H7 (cell line): ENCODE measurements around the gene WDFY4. TPM values are rescaled to one million over a fixed set of nuclear protein-coding genes. Genes with fewer than 3 reads are reported as not detected.

Experiments used
- DNase-seq: peaks from one replicate; pipeline ENCODE4 v3.0.0; 2012
- H3K27me3 ChIP-seq: 2 replicates; pipeline ENCODE4 v1.6.0; 2011; ENCODE audit warnings: mild to moderate bottlenecking, low read length; ENCODE audit not compliant: control insufficient read depth, insufficient read depth
- H3K36me3 ChIP-seq: replicated peaks from 2 replicates; pipeline ENCODE4 v1.5.1; 2011; ENCODE audit warnings: low read length; ENCODE audit not compliant: control insufficient read depth, insufficient read depth
- H3K4me3 ChIP-seq: 2 replicates; pipeline ENCODE4 v1.5.1; 2011; ENCODE audit warnings: low read depth, mild to moderate bottlenecking, control low read depth, low read length, moderate library complexity; ENCODE audit not compliant: insufficient read depth
- total RNA-seq: library from RNA; depleted of rRNA; stranded (reverse); fragments of >200 nt; shearing (Covaris generic); gene quantifications from 2 replicates; pipeline ENCODE4 v1.2.3, GENCODE V29; 2014

WDFY4 gene
- total RNA-seq, 1 experiment from 2014 or later: not detected

DNA sequence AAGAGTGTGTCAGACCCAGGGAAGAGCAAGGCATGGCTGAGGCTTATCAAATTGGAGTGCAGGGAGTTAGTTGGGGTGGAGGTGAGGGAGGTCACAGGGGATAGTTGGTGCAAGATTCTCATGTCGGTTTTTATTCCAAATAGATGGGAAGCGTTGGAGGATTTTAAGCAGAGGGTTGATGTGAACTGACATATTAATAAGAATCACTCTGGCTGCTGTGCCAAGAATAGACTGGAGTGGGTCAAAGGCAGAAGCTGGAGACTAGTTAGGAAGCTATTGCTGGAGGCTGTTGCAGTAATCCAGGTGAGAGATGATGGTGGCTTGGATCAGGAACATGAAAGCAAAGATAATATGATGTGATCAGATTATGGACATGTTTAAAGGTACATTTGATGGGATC, 218.5 kb downstream of the WDFY4 start:
- no peak for DNase-seq
- no peaks in the 10 kb centered on the region for H3K36me3 ChIP-seq
- H3K4me3 ChIP-seq: no peak overlapping the region
- H3K27me3 ChIP-seq: no peaks in the 10 kb centered on the region

DNA sequence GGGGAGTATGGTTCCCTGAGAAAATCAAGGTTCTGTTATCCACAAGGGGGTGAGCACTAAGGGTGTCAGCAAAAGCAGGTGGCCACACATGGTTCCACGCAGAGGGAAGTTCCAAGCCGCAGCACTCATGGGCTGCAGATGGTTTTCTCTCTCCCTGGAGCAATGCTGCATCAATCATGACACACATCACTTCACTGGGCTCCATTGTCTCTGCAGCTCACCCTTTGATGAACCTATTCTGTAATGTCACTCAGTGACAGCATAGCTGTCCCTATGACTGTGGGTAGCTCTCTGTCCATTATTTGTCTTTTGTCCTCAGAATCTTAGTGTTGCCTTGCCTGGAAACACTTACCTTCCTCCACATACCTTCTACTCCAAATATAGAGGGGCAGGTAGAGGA, 220.2 kb downstream of the WDFY4 start:
- Histone ChIP-seq H3K27me3 (no peaks in the 10 kb centered on the region), H3K4me3 (no peak overlapping the region), H3K36me3 (no peaks in the 10 kb centered on the region)
- no peak for DNase-seq

- DNase-seq: no peak
Measured at GRCh38 chr10:48905311-48905710, 220.6 kb downstream of the WDFY4 start.

DNA sequence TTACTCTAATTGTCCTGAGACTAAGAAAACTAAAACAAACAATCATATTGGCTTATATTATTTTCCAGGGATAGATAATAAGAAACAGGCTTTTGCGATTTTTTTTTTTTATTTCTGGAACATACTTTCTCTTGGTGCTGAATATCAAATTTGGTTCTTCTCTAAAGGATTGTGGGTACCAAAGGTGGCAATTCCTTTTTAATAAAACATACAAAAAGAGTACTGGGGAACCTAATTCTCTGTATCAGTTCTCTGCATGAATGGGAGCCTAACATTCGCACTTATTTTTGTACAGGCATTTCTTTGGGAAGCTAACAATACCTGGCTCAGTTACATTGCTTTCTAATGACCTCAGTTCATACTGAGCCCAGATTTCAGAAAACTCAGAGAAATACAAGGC, 222.2 kb downstream of the WDFY4 start:
- Histone ChIP-seq H3K36me3 (no peaks in the 10 kb centered on the region), H3K27me3 (no peaks in the 10 kb centered on the region)
- DNase-seq: no peak

More at GRCh38 chr10:48905311-48905710, 220.6 kb downstream of the WDFY4 start:
- no peaks in the 10 kb centered on the region for H3K27me3 ChIP-seq
- H3K4me3 ChIP-seq: no peak overlapping the region
- H3K36me3 ChIP-seq: no peaks in the 10 kb centered on the region

GRCh38 chr10:48907730-48908129, 223.1 kb downstream of the WDFY4 start:
- no peaks in the 10 kb centered on the region for H3K27me3 ChIP-seq
- DNase-seq: no peak
- no peak overlapping the region for H3K4me3 ChIP-seq
- H3K36me3 ChIP-seq: no peaks in the 10 kb centered on the region

More for the DNA sequence above, 222.2 kb downstream of the WDFY4 start:
- no peak overlapping the region for H3K4me3 ChIP-seq

DNA sequence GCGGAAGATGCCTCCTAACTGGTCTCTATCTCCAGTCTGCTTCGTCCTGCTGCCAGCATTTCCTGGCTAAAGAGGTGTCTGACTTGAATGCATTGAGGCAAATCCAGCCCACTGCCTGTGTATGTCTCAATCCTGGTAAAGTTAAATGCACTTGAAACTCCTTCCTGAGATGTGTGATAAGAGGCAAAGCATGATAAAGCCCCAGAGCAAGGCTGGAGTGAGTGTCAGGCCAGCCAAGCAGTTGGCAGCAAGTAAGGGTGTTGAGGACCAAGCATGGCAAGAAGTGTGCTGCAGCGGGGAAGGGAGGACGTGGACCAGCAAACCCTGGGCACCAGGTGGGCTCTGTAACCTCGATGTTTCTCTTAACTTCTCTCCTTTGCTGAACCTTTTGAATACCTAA, 225.9 kb downstream of the WDFY4 start:
- Histone ChIP-seq H3K36me3 (no peaks in the 10 kb centered on the region), H3K27me3 (no peaks in the 10 kb centered on the region), H3K4me3 (no peak overlapping the region)
- no peak for DNase-seq

GRCh38 chr10:48913674-48914073, 229.0 kb downstream of the WDFY4 start:
- Histone ChIP-seq H3K36me3 (no peaks in the 10 kb centered on the region), H3K27me3 (no peaks in the 10 kb centered on the region), H3K4me3 (no peak overlapping the region)
- DNase-seq: no peak

DNA sequence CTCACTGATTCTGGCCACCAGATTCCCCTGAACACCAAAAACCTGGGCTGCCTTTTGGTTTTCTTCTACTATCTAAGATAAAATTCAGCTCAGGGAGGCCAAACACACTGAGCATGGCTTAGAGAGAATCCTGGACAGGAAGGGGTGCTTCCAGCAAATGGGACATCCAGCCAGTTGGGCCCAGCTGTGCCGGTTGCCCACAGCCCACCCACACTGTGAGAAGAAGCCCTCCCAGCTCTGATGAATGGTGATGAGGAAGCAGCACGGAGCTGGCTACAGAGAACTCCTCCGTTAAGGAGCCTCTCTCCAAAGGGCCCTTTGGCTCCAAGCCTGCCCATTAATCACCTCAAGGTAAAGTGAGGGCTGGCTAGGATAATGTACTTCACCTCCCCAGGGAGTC, 239.1 kb downstream of the WDFY4 start:
- Histone ChIP-seq H3K27me3 (no peaks in the 10 kb centered on the region), H3K36me3 (no peaks in the 10 kb centered on the region), H3K4me3 (no peak overlapping the region)
- DNase-seq: no peak

- no peak for DNase-seq
- Histone ChIP-seq H3K36me3 (no peaks in the 10 kb centered on the region), H3K4me3 (no peak overlapping the region), H3K27me3 (no peaks in the 10 kb centered on the region)
Measured at GRCh38 chr10:48924988-48925387, 240.3 kb downstream of the WDFY4 start.

DNA sequence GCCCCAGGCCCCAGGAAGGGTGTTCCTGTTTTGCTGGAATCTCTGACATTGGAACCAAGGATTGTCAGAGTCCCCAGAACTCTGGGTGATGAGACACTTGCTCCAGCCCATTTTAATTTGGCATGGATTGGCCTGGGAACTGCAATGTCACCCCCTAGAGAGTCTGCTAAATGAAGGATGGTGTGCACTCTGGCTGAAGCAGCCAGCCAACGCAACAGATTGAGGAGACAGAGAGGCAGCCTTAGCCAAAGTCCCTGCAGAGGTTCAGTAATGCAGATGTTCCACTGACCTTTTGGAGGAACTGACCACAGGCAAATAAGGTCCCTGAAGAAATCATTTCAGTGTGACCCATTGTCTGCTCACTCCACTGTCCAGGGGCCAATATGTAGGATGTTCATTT, 241.6 kb downstream of the WDFY4 start:
- no peak overlapping the region for H3K4me3 ChIP-seq
- no peaks in the 10 kb centered on the region for H3K27me3 ChIP-seq
- no peaks in the 10 kb centered on the region for H3K36me3 ChIP-seq
- DNase-seq: no peak

DNA sequence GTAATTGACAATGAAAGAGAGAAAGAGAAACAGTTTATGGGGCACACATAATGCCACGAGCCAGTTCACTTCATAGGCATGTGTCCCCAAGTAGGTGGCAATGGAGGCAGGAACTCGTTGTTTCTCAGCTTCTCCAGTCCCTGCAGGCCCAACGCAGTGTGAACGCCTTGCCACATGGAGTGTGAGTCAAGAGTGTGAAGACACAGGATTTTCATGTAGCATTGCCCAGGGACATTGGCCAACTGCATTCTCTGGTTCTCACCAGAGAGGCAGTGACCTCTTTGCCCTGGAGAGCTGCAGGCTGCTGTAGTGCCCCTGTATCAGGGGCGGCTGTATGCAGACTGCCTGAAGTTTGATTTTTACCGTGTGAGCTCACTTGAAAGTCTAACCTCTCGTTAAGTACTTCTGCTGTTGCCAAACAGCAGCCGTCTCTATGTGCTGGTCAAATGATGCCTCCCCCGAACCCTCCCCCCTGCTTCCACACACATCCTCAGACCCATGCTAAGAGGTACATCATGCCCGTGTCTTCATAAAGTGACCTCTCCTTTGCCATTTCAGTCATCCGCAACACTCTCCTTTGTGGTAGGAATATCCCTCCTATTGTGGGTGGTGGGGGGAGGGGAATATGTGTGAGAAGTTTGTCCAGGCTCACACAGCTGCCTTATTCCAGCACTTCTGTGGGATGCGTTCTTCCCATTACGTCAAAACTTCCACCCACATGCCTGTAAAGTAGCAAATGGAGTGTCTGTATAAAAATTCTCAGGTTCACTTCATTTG, 242.3 kb downstream of the WDFY4 start:
- no peak overlapping the region for H3K4me3 ChIP-seq
- no peaks in the 10 kb centered on the region for H3K27me3 ChIP-seq
- DNase-seq: no peak
- no peaks in the 10 kb centered on the region for H3K36me3 ChIP-seq

DNA sequence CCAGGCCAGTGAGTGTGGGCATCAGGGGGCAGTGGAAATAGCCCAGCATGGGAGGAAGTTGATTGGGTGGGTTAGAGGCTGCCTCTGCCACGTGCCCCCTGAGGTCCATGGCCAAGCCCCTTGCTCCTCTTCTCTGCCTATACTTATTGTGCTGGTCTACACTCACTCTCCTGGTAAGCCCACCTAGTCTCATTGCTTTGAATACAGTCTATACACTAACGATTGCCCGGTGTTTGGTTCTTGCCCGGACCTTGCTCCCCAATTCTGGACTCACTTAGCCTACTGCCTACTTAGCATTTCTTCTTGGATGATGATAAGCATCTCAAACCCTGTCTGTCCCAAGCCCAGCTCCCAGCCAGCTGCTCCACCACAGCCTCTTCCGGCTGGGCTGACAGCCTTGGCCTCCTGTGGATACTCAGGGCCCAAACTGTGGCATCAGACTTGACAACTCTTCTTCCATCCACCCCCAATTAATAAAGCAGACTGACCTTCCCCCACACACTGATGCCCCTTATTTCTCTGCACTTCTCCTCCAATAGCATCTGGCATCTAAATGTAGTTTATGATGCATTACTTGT, 244.8 kb downstream of the WDFY4 start:
- no peak overlapping the region for H3K4me3 ChIP-seq
- no peaks in the 10 kb centered on the region for H3K27me3 ChIP-seq
- no peaks in the 10 kb centered on the region for H3K36me3 ChIP-seq
- no peak for DNase-seq

- no peaks in the 10 kb centered on the region for H3K27me3 ChIP-seq
- no peaks in the 10 kb centered on the region for H3K36me3 ChIP-seq
- peak; percentile 61 for DNase-seq
- H3K4me3 ChIP-seq: no peak overlapping the region
Measured at GRCh38 chr10:48931188-48931587, 246.5 kb downstream of the WDFY4 start.

DNA sequence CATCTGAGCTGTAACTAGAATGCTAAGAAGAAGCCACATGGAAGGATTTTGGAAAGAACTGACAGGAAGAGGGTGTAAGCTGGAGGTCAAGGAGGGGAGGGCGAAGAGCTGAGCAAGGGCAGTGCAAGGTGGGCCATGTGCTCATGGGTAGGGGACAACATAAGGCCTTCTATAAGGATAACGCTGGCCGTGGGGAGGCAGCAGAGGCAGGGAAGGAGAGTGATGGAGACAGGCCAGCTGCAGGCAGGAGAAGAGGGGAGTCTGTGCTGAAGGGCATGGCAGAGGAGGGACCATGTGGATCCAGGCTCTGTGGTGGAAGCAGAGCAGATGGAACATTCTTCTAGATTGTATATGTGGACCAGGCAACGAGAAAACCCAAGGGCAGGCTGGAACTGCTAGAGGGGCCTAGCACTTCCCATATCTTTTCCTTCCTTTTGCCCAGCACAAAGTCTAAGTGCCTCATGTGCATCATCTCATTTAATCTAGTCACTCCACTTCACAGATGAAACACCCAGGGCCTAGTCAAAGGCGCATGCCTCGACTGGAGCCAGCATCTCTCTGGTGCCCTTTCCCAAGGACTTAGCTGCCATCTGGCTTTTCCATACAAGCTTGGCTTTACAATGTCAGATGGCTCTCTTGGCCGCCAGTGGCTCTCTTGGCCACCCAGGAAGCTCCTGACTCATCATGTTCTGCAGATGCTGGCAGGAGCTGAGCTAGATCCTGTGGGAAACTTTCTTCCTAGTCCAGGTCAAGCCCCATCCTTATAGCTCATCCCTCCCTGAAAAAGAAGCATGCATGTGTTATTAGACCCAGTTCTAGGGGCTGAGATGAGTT, 248.4 kb downstream of the WDFY4 start:
- DNase-seq: no peak
- H3K36me3 ChIP-seq: no peaks in the 10 kb centered on the region
- H3K27me3 ChIP-seq: no peaks in the 10 kb centered on the region
- no peak overlapping the region for H3K4me3 ChIP-seq
